ENCODE data around the gene ZFYVE28.

Gene ZFYVE28

DNA sequence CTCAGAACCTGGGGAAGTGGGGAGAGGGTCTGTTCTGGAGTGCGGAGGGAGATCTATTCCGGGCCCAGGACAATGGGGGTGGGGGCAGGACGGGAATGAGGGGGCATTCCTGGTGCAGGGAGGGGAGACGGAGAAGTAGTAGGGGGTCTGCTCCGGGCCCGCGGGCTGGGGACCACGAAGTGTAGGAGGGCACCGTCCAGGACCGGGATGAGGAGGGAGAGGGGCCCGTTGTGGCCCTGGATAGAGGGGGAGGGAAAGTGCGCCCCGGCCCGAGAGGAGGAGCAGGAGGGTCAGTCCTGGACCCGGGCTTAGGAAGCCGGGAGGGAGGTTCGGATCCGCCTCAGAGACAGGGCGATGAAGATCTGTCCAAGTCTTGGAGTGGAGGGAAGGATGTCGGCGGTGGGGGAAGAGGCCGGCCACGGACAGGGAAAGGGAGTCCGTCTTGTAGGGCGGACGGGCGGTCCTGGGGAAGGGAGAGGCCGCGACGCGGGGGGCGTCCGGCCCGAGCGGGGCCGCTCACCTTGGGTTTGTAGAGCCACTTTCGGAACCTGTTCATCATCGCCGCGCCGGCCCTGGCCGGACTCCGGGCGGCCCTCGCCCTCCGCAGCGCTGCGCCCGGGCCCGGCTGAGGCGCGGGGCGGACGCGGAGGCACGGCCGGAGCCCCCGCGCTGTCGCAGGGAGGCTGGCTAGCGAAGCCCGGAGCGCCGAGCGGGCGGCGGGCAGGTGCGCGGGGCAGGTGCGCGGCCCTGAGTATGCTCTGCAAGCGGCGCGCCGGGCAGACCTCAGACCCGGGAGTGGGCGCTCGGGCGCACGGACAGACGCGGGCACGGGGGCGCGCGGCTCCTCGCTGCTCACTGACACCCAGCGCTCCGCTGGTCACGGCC lies at the start of gene ZFYVE28:
TSS of gene ZFYVE28 (minus strand) at position 881 of the 885 bp plus-strand sequence. CDS start at position 559, 322 bp downstream.
- TF ChIP-seq GATA3 (IDR thresholded peaks at IDR 0.05; ENCODE audit: low read depth, low read length): no peak

GRCh38 chr4:2465032-2465431 lies 46.6 kb upstream of the ZFYVE28 start:
- no peak for TF ChIP-seq GATA2 (IDR thresholded peaks at IDR 0.05; ENCODE audit: low read depth, low read length)
- no peak for TF ChIP-seq GATA3 (IDR thresholded peaks at IDR 0.05; ENCODE audit: low read depth, low read length)

DNA sequence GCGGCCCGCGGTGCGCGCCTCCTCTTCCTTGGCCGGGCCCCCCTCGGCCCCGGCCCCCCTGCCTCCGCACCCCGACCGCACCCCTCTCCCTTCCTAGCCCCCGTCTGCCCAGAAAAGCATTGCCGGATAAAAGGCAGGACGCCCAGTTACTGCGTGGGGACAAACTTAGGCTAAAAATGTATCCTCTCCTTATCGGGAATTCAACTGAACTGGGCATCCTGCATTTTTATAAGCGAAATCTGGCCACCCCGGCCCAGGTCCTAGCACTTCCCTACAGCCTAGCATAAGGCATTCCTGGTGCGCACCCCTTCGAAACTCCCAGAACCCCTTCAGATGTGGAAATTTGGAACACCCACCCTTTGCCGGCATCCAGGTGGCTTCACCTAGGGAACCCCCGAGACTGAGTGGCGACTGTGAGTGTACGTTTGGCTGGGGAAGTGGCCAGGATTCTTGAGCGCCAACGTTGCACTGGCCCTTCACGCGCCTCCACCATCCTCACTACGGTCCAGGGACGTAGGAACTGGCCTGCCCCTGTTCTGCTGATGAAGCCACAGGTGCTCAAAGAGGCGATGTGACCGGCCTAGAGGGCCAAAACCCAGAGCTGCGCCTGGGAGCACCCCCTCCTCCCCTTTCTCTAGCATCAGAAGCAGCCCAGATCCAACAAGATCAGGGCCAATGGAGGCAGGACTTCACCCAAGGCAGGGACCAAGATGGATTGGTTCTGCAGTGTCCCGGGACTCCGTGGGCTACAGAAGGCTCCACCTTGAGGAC lies 44.7 kb upstream of the ZFYVE28 start:
- TF ChIP-seq GATA2 (IDR thresholded peaks at IDR 0.05; ENCODE audit: low read depth, low read length): no peak
- no peak for TF ChIP-seq GATA3 (IDR thresholded peaks at IDR 0.05; ENCODE audit: low read depth, low read length)

- TF ChIP-seq GATA3 (IDR thresholded peaks at IDR 0.05; ENCODE audit: low read depth, low read length) (no peak), GATA2 (IDR thresholded peaks at IDR 0.05; ENCODE audit: low read depth, low read length) (no peak)
Observed at GRCh38 chr4:2462218-2462991, 44.0 kb upstream of the ZFYVE28 start.

- TF ChIP-seq GATA2 (IDR thresholded peaks at IDR 0.05; ENCODE audit: low read depth, low read length) (no peak), GATA3 (IDR thresholded peaks at IDR 0.05; ENCODE audit: low read depth, low read length) (no peak)
Observed at GRCh38 chr4:2461246-2461960, 43.0 kb upstream of the ZFYVE28 start.

DNA sequence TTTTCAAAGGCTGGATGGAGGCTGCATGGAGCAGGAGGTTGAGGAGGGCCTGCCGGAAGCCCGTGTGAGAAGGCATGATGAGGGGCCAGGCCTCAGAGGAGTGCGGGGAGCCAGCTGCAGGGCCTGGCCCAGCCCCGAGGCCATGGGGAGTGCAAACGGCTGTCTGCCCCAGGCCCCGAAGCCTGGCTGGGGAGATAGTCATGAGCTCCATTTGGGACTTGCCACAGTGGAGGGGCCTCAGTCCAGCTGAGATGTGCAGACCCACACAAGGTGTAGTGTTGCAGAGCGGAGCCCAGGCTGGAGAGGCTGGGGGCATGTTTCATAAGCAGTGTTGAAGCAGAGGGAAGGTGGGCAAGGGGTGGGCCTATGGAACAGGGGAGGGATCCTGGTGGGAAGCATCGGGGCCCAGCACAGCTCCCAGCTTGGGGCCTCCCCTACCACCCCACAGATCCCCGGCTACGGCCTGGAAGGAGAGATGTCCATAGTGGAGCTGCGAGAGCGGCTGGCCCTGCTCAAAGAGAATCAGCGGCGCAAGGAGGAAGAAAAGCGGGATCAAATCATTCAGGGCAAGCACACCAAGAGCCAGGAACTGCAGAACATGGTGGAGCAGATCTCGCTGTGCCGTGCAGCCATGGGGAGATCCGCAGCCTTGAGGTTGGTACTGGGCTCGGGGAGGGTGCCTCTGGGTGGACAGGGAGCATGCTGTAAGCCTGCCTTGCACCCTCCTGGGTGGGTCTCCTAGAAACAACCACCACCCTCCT lies 41.3 kb upstream of the ZFYVE28 start:
- TF ChIP-seq GATA2 (IDR thresholded peaks at IDR 0.05; ENCODE audit: low read depth, low read length) (no peak), GATA3 (IDR thresholded peaks at IDR 0.05; ENCODE audit: low read depth, low read length) (no peak)

GRCh38 chr4:2458546-2459491 lies 40.4 kb upstream of the ZFYVE28 start:
- TF ChIP-seq GATA2 (IDR thresholded peaks at IDR 0.05; ENCODE audit: low read depth, low read length) (peak; percentile 23; the same call in 1 of the 2 replicates), GATA3 (IDR thresholded peaks at IDR 0.05; ENCODE audit: low read depth, low read length) (no peak)

GRCh38 chr4:2457481-2458295 lies 39.2 kb upstream of the ZFYVE28 start:
- no peak for TF ChIP-seq GATA2 (IDR thresholded peaks at IDR 0.05; ENCODE audit: low read depth, low read length)
- no peak for TF ChIP-seq GATA3 (IDR thresholded peaks at IDR 0.05; ENCODE audit: low read depth, low read length)

DNA sequence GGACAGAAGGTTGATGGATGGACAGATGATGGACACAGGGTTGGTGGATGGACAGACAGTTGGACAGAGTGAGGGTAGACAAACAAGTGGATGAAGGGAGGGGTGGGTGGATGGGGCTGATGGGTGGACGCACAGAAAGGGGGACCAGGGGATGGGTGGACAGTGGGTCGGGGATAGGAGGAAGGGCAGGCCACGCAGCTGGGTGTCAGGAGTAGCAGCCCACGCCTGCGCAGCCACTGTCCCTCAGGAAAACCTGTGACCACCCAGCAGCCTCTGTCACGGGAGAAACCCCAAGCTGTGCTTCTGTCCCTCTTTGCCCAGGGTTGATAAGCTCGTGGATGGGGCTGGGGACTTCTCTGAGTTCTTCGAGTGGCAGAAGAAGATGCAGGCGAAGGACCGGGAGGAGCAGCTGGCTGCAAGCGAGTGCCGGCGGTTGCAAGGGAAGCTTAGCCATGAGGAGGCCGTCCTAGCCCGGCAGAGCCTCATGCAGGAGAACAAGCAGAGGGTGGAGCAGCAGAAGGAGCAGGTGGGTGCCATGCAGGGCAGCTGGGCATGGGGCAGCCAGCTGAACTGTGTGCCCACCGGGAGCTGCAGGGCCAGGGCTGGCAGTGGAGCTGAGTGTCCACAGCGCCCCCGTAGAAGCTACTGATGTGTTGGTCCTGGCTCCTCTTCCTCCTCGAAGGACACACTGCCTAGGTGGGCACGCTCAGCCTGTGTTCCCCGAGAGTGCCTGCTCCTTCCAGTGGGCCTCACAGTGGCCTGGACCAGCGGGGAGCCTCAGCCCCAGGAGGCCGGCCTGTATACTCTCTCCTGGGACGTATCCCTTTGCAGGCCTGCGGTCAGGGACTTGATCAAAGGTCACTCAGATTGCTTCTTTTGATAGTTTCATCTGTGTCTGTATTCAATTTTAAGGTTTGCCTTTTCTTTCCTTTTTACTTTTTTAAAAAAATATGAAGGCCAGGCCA lies 33.7 kb upstream of the ZFYVE28 start:
- TF ChIP-seq GATA3 (IDR thresholded peaks at IDR 0.05; ENCODE audit: low read depth, low read length) (no peak), GATA2 (IDR thresholded peaks at IDR 0.05; ENCODE audit: low read depth, low read length) (no peak)

GRCh38 chr4:2451036-2451520 lies 32.6 kb upstream of the ZFYVE28 start:
- TF ChIP-seq GATA2 (IDR thresholded peaks at IDR 0.05; ENCODE audit: low read depth, low read length): no peak
- TF ChIP-seq GATA3 (IDR thresholded peaks at IDR 0.05; ENCODE audit: low read depth, low read length): no peak

All from SH-SY5Y (cell line).